Measurements from ENCODE around the gene INSRR. TPM values are rescaled to one million over a fixed set of nuclear protein-coding genes. Genes with fewer than 3 reads are reported as not detected.

Gene INSRR
- total RNA-seq, 4 donors from 2014 or later: not detected

DNA sequence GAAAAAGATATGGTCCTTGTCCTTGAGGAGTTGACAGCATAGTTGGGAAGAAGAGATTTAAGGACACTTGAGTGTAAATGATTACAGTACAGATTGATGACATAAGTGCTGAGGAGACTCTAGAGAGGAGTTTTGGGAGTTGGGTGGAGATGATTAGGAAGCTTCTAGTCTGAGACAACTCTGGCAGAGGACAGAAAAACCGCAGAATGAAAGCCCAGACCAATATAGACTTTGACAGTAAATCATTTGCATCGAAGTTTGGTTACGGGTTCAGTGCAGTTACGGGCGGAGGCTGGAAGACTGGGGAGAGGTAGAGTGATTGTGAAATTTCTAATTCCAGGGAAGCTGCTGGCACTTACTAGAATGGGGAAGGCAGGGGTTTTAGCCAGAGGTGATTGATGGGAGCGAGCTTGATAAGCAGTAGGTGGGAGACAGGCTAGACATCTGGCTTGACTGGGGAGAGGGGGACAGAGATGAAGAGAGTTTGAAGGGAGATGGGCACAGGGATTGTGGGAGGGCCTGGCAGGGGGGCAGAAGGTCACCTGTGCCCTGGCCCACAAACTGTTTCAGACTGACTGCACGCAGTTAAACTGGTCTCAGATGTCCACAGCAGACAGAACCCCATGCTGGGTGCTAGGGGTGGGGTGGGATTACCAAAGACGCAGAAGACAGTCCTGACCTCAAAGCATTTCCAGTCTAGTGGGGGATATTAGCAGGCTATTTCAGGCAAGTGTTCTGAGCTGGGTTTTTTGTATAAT is 62.4 kb downstream of the INSRR start:
- Histone ChIP-seq H3K27ac (no peak overlapping the region), H3K4me1 (peaks cover 0 to 3% of the 10 kb centered on the region in 2 donors), H3K4me3 (replicated peaks in 1 of 3) (no peak overlapping the region), H3K9me3 (no peaks in the 10 kb centered on the region), H3K36me3 (peaks cover 77 to 85% of the 10 kb centered on the region in 2 donors), H3K27me3 (no peaks in the 10 kb centered on the region)
- DNase-seq: no peak
- intact Hi-C loops (cut with DNase I): loop anchor here (5.0 kb wide), 1 partner anchor 66 kb away; the partner anchor contains the start of gene NTRK1
- 91 to 92% methylated on average over 8 of the region's 8 CpGs for WGBS, 2 donors
- TF ChIP-seq, protein P1, sequence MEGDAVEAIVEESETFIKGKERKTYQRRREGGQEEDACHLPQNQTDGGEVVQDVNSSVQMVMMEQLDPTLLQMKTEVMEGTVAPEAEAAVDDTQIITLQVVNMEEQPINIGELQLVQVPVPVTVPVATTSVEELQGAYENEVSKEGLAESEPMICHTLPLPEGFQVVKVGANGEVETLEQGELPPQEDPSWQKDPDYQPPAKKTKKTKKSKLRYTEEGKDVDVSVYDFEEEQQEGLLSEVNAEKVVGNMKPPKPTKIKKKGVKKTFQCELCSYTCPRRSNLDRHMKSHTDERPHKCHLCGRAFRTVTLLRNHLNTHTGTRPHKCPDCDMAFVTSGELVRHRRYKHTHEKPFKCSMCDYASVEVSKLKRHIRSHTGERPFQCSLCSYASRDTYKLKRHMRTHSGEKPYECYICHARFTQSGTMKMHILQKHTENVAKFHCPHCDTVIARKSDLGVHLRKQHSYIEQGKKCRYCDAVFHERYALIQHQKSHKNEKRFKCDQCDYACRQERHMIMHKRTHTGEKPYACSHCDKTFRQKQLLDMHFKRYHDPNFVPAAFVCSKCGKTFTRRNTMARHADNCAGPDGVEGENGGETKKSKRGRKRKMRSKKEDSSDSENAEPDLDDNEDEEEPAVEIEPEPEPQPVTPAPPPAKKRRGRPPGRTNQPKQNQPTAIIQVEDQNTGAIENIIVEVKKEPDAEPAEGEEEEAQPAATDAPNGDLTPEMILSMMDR (IDR thresholded peaks at IDR 0.05): no peak

DNA sequence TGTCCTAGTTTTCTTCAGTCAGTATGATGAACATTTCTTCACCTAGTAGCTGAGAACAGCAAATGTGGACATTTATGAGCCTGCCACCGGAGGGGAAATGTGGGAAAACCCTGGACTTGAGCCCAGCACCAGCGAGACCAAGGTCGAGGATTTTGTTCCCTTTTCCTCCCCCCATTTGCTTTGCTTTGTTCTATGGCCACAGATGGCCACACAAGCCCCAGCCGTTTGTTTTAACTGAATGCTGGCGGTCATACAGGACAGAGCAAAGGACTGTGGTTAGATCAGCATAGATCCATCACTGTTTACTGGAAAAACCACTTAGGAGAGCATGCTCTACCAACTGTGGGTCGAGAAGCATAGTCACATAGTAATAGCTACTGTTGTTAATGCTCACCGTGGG is 63.1 kb downstream of the INSRR start:
- H3K4me3 ChIP-seq (replicated peaks in 1 of 3): no peak overlapping the region
- WGBS, 2 donors: 55 to 63% methylated on average over 7 of the region's 7 CpGs
- no peaks in the 10 kb centered on the region for H3K4me1 ChIP-seq
- no peak overlapping the region for H3K27ac ChIP-seq
- H3K9me3 ChIP-seq: no peaks in the 10 kb centered on the region
- no peak for DNase-seq
- H3K27me3 ChIP-seq: no peaks in the 10 kb centered on the region
- no peak for TF ChIP-seq POLR2A (IDR thresholded peaks at IDR 0.05)
- TF ChIP-seq, protein P1 (IDR thresholded peaks at IDR 0.05): no peak
- H3K36me3 ChIP-seq: peaks cover 81 to 86% of the 10 kb centered on the region in 2 donors
- intact Hi-C loops (cut with DNase I): loop anchor here (5.0 kb wide), 1 partner anchor 67 kb away; the partner anchor contains the start of gene NTRK1

DNA sequence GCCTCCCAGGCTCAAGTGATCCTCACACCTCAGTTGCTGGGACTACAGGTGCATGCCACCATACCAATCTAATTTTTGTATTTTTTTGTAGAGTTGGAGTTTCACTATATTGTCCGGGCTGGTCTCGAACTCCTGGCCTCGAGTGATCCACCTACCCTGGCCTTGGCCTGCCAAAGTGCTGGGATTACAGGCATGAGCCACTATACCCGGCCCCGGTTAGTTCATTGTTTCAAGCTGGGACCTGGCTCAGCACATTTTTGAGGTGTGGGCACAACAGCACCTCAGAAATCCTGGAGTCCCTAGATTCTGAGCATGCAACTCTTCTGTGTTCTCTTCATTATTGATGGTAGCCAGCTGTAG is 63.6 kb downstream of the INSRR start:
- intact Hi-C loops (cut with DNase I): loop anchor here (5.0 kb wide), 1 partner anchor 67 kb away; the partner anchor contains the start of gene NTRK1
- Histone ChIP-seq H3K27ac (no peak overlapping the region), H3K36me3 (peaks cover 76 to 82% of the 10 kb centered on the region in 2 donors), H3K9me3 (no peaks in the 10 kb centered on the region), H3K4me3 (replicated peaks in 1 of 3) (no peak overlapping the region), H3K27me3 (no peaks in the 10 kb centered on the region), H3K4me1 (no peaks in the 10 kb centered on the region)
- DNase-seq: no peak
- TF ChIP-seq, protein P1 (IDR thresholded peaks at IDR 0.05): no peak
- no peak for TF ChIP-seq POLR2A (IDR thresholded peaks at IDR 0.05)
- whole genome bisulfite sequencing, 2 donors: 93 to 95% methylated on average over 5 of the region's 5 CpGs

DNA sequence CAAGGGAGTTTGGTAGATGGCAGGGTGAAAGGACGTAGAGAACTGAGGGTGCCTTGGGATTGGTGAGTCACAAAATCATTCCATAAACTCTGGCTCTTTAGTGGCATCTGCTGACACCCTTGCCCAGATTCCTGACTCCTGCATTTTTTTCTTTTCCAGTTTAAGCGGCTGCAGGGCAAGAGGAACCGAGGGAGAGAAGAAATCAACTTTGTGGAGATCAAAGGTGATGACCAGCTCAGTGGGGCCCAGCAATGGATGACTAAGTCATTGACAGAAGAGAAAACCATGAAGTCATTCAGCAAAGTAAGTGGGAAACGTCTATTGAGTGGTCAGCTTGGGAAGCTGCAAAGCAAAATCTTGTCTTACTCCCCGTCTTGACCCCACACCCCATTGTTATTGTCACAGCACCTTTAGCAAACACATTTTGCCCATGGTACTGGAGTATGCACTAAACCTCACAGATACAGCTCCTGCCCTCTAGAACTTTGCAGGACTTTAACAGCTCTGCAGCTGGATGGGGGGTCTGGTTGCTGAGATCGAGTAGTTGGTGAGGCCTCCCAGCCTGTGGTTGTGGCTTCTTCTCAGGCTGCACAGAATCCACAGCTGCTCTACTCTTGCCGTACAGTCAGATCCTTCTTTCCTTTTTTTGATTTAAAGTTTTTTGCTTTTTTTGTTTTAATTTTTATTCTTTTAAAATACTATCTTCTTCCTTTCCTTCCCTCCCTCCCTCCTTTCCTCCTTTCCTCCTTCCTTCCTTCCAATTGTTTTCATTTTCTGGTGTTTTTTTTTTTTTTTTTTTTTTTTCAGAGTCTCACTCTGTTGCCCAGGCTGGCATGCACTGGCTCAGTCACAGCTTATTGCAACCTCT is 64.2 kb downstream of the INSRR start:
- TF ChIP-seq POLR2A (IDR thresholded peaks at IDR 0.05): no peak
- TF ChIP-seq, protein P1 (IDR thresholded peaks at IDR 0.05): no peak
- Histone ChIP-seq H3K4me3 (replicated peaks in 1 of 3) (no peak overlapping the region), H3K27me3 (no peaks in the 10 kb centered on the region), H3K36me3 (peaks cover 70 to 75% of the 10 kb centered on the region in 2 donors), H3K9me3 (no peaks in the 10 kb centered on the region), H3K4me1 (no peaks in the 10 kb centered on the region), H3K27ac (no peak overlapping the region)
- 85 to 87% methylated on average over 7 of the region's 7 CpGs for WGBS, 2 donors
- DNase-seq: no peak
- intact Hi-C loops (cut with DNase I): loop anchor here (5.0 kb wide), 1 partner anchor 68 kb away; the partner anchor contains the start of gene NTRK1

Other genes with a start within 250 kb of the INSRR start
- gene HAPLN2, start 239.7 kb downstream of the INSRR start, total RNA-seq: under 1 TPM in 1 of 4 donors, not detected in 3; 0.79 TPM
- 1 to 10 TPM in 1 of 4 donors, under 1 TPM in 1, not detected in 2; 0.54 to 1.1 TPM for gene BCAN, start 217.0 kb downstream of the INSRR start, total RNA-seq
- gene NES, start 181.7 kb downstream of the INSRR start, total RNA-seq: 10 to 100 TPM in 2 of 4 donors, 1 to 10 TPM in 2; 4.3 to 10.4 (median 9.0) TPM
- gene CRABP2, start 153.5 kb downstream of the INSRR start, total RNA-seq: 10 to 100 TPM in 1 of 4 donors, 1 to 10 TPM in 2, not detected in 1; 3.0 to 15.3 (median 4.5) TPM
- gene METTL25B, start 130.6 kb downstream of the INSRR start, total RNA-seq: 10 to 100 TPM; 15.5 to 33.4 (median 25.3) TPM
- 10 to 100 TPM; 13.6 to 34.9 (median 18.2) TPM for gene ISG20L2, start 130.4 kb downstream of the INSRR start, total RNA-seq
- gene MRPL24, start 118.0 kb downstream of the INSRR start, total RNA-seq: 10 to 100 TPM; 22.9 to 55.6 (median 35.9) TPM
- 100 to 1,000 TPM; 147 to 162 (median 148) TPM for gene HDGF, start 107.4 kb downstream of the INSRR start, total RNA-seq
- gene PRCC, start 91.6 kb downstream of the INSRR start, total RNA-seq: 10 to 100 TPM; 34.8 to 57.9 (median 43.6) TPM
- 1 to 10 TPM; 1.2 to 3.3 (median 2.0) TPM for gene SH2D2A, start 42.3 kb downstream of the INSRR start, total RNA-seq
- gene NTRK1, start 1.7 kb upstream of the INSRR start, total RNA-seq: 1 to 10 TPM in 1 of 4 donors, under 1 TPM in 3; 0.11 to 1.2 (median 0.63) TPM
- gene PEAR1, start 34.6 kb upstream of the INSRR start, total RNA-seq: 10 to 100 TPM; 11.2 to 21.9 (median 14.4) TPM
- not detected for gene LRRC71, start 61.5 kb upstream of the INSRR start, total RNA-seq
- 10 to 100 TPM; 31.2 to 56.2 (median 47.4) TPM for gene ARHGEF11, start 186.6 kb upstream of the INSRR start, total RNA-seq
- not detected for gene ETV3L, start 240.7 kb upstream of the INSRR start, total RNA-seq

Measured in thyroid gland (tissue), 4 donors.